CD4-positive, alpha-beta T cell treated with Interleukin-2 at 100 ng/mL for 4 hours (primary cell): Measurements from ENCODE around the gene SHLD1.

ENCODE experiments used
- DNase-seq: peaks from one replicate; pipeline ENCODE4 v3.0.0-alpha.2; 2020; ENCODE audit warnings: low spot score

Gene SHLD1

GRCh38 chr20:5893052-5893451, 142.9 kb downstream of the SHLD1 start:
- DNase-seq = no peak

- no peak for DNase-seq
Measured at GRCh38 chr20:5893621-5894020, 143.4 kb downstream of the SHLD1 start.

- DNase-seq = no peak
Measured at GRCh38 chr20:5895626-5896025, 145.4 kb downstream of the SHLD1 start.

GRCh38 chr20:5899444-5899843, 149.2 kb downstream of the SHLD1 start:
- no peak for DNase-seq

DNA sequence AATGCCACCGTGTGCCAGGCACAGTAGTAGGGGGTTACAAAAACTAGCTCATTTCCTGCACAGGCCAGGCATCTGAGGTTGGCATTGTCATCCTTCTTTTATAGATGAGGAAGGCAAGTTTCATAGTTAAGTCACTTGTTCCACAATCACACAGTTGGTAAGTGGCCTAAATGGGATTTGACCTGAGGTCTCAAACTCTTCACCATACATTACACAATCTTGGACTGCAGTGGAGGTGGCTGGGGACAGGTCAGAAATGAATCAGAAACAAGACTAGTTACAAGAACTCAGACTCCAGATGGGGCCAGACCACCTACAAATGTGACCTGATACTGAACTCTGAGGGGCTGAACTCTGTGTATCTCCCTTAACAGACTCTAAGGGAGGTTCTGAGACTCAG, 150.7 kb downstream of the SHLD1 start:
- DNase-seq = no peak

- no peak for DNase-seq
Measured at GRCh38 chr20:5908981-5909380, 158.8 kb downstream of the SHLD1 start.

DNA sequence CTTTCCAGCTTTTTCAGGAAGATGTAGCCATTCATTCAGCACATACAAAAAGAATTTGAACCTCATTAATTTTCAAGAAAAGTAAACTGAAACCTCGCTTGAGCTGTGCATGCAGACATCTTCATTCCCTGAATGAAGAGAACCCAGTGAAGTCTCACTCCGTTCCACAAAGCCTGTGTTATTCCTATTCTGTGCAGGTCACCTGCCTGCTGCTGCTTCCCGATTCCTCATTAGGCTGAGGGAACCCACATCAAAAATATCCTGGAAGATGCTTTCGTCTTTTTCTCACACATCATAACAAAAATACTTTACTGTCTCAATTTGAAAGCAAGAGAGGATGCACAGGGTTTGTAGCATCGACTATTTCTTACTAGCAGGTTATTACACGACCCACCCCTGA, 160.0 kb downstream of the SHLD1 start:
- no peak for DNase-seq

DNA sequence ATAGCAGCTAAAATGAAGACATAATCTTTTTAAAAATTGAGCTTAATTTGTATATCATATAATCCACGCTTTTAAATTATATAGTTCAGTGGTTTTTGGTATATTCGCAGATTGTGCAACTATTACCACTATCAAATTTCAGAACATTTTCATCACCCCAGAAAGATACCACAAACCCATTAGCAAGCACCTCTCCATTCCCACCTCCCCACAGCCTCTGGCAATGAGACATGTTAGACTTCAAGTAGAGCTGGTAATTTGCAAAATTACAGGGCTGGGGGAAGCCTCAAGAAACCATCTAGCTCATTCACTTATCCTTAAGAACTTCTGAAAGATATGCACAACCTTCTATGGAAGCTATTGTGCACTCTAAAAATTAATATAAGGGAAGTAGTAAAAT, 163.0 kb downstream of the SHLD1 start:
- no peak for DNase-seq
